ENCODE results near the gene CEP131.
"Not testable (repeated sequence)": the region's sequence is repeated elsewhere in the genome, so short reads cannot be mapped to it uniquely, and the experiment has no call there.

The CEP131 gene

GRCh38 chr17:81238815-81239713, 16.3 kb upstream of the CEP131 start, which contains the start of the genes NDUFAF8 and TEPSIN:
Gene NDUFAF8, plus strand, starts transcription at chr17:81239318. Its CDS starts 46 bp downstream, at chr17:81239364.
Gene TEPSIN, minus strand, starts transcription at chr17:81239055. Its CDS starts 22 bp downstream, at chr17:81239033.
- DNase-seq (ENCODE audit: low read depth in 3 of 3), result peak; percentile 90 to 94 (median 90)

- DNase-seq (ENCODE audit: low read depth in 3 of 3), result no peak
These were observed 15.7 kb upstream of the CEP131 start for GRCh38 chr17:81238490-81238814.

GRCh38 chr17:81237591-81238489, 15.1 kb upstream of the CEP131 start:
- DNase-seq (ENCODE audit: low read depth in 3 of 3), result no peak

- no peak for DNase-seq (ENCODE audit: low read depth in 3 of 3)
These were observed 14.0 kb upstream of the CEP131 start for GRCh38 chr17:81236784-81237183.

GRCh38 chr17:81235822-81236740, 13.3 kb upstream of the CEP131 start:
- DNase-seq (ENCODE audit: low read depth in 3 of 3), result no peak

GRCh38 chr17:81234940-81235821, 12.4 kb upstream of the CEP131 start:
- no peak for DNase-seq (ENCODE audit: low read depth in 3 of 3)

GRCh38 chr17:81234506-81234855, 11.7 kb upstream of the CEP131 start:
- DNase-seq (ENCODE audit: low read depth in 3 of 3), result no peak

GRCh38 chr17:81233811-81234505, 11.2 kb upstream of the CEP131 start:
- no peak for DNase-seq (ENCODE audit: low read depth in 3 of 3)

- no peak for DNase-seq (ENCODE audit: low read depth in 3 of 3)
These were observed 10.6 kb upstream of the CEP131 start for GRCh38 chr17:81233316-81233715.

GRCh38 chr17:81232616-81233241, 10.0 kb upstream of the CEP131 start:
- no peak for DNase-seq (ENCODE audit: low read depth in 3 of 3)

- DNase-seq (ENCODE audit: low read depth in 3 of 3), result no peak
These were observed 9.2 kb upstream of the CEP131 start for GRCh38 chr17:81231766-81232581.

- DNase-seq (ENCODE audit: low read depth in 3 of 3), result no peak
These were observed 8.4 kb upstream of the CEP131 start for GRCh38 chr17:81231121-81231645.

GRCh38 chr17:81230043-81230820, 7.5 kb upstream of the CEP131 start:
- DNase-seq (ENCODE audit: low read depth in 3 of 3), result no peak

GRCh38 chr17:81229666-81229920, 6.8 kb upstream of the CEP131 start:
- no peak for DNase-seq (ENCODE audit: low read depth in 3 of 3)

- no peak for DNase-seq (ENCODE audit: low read depth in 3 of 3)
These were observed 6.3 kb upstream of the CEP131 start for GRCh38 chr17:81228834-81229665.

GRCh38 chr17:81228420-81228819, 5.7 kb upstream of the CEP131 start:
- DNase-seq (ENCODE audit: low read depth in 3 of 3), result no peak

- DNase-seq (ENCODE audit: low read depth in 3 of 3), result not testable (repeated sequence)
These were observed 4.9 kb upstream of the CEP131 start for GRCh38 chr17:81227630-81228029.
